H9 (cell line): ENCODE data around the gene CALN1. TPM values are rescaled to one million over a fixed set of nuclear protein-coding genes. Genes with fewer than 3 reads are reported as not detected.

ENCODE experiments used
- DNase-seq: peaks from one replicate; pipeline ENCODE4 v3.0.0-alpha.2; 2017
- H2AFZ ChIP-seq: one replicate; pipeline ENCODE4 v1.6.1; 2013; ENCODE audit warnings: mild to moderate bottlenecking, low read length, control low read depth, moderate library complexity
- H2AK5ac ChIP-seq: 2 replicates; pipeline ENCODE4 v1.6.1; 2013; ENCODE audit warnings: low read length, control low read depth, mixed read lengths; ENCODE audit not compliant: insufficient read length
- H2BK120ac ChIP-seq: one replicate; pipeline ENCODE4 v1.6.1; 2013; ENCODE audit warnings: low read depth, mild to moderate bottlenecking, low read length, control low read depth, inconsistent platforms; ENCODE audit not compliant: poor library complexity, severe bottlenecking
- H2BK12ac ChIP-seq: 2 replicates; pipeline ENCODE4 v1.6.1; 2013; ENCODE audit warnings: low read length, control low read depth, mixed read lengths, low read depth; ENCODE audit not compliant: insufficient read length
- H2BK15ac ChIP-seq: 2 replicates; pipeline ENCODE4 v1.6.1; 2013; ENCODE audit warnings: low read depth, low read length, control low read depth
- H2BK20ac ChIP-seq: one replicate; pipeline ENCODE4 v1.6.1; 2013; ENCODE audit warnings: low read depth, mild to moderate bottlenecking, low read length, control low read depth, inconsistent platforms; ENCODE audit not compliant: poor library complexity, severe bottlenecking
- H2BK5ac ChIP-seq: 2 replicates; pipeline ENCODE4 v1.6.1; 2013; ENCODE audit warnings: low read length, control low read depth, mixed read lengths; ENCODE audit not compliant: insufficient read length
- H3K14ac ChIP-seq: 2 replicates; pipeline ENCODE4 v1.6.1; 2013; ENCODE audit warnings: low read length, control low read depth; ENCODE audit not compliant: insufficient read depth
- H3K18ac ChIP-seq: 2 replicates; pipeline ENCODE4 v1.6.1; 2013; ENCODE audit warnings: low read depth, mild to moderate bottlenecking, mixed read lengths, low read length, control low read depth; ENCODE audit not compliant: insufficient read length
- H3K23ac ChIP-seq: 2 replicates; pipeline ENCODE4 v1.6.1; 2013; ENCODE audit warnings: low read length, control low read depth, mixed read lengths, low read depth; ENCODE audit not compliant: insufficient read length
- H3K23me2 ChIP-seq: 2 replicates; pipeline ENCODE4 v1.6.1; 2013; ENCODE audit warnings: low read depth, mild to moderate bottlenecking, mixed read lengths, low read length, control low read depth; ENCODE audit not compliant: insufficient read length, poor library complexity, severe bottlenecking
- H3K27ac ChIP-seq: 2 replicates; pipeline ENCODE4 v1.5.1; 2013; ENCODE audit warnings: low read length, control low read depth, mixed read lengths, low read depth; ENCODE audit not compliant: insufficient read length
- H3K27me3 ChIP-seq: 2 replicates; pipeline ENCODE4 v1.6.1; 2013; ENCODE audit warnings: low read length, control low read depth, inconsistent platforms; ENCODE audit not compliant: insufficient read depth
- H3K4ac ChIP-seq: 2 replicates; pipeline ENCODE4 v1.6.1; 2013; ENCODE audit warnings: low read depth, mild to moderate bottlenecking, control low read depth, inconsistent platforms, low read length, moderate library complexity
- H3K4me1 ChIP-seq: 2 replicates; pipeline ENCODE4 v1.6.1; 2013; ENCODE audit warnings: low read length, control low read depth, inconsistent platforms; ENCODE audit not compliant: insufficient read depth
- H3K4me2 ChIP-seq: 2 replicates; pipeline ENCODE4 v1.6.1; 2013; ENCODE audit warnings: low read length, control low read depth, mixed read lengths; ENCODE audit not compliant: insufficient read length, insufficient read depth
- H3K56ac ChIP-seq: 2 replicates; pipeline ENCODE4 v1.6.1; 2013; ENCODE audit warnings: low read depth, mild to moderate bottlenecking, mixed read lengths, low read length, control low read depth; ENCODE audit not compliant: insufficient read length
- H3K79me1 ChIP-seq: 2 replicates; pipeline ENCODE4 v1.6.1; 2013; ENCODE audit warnings: low read depth, mild to moderate bottlenecking, moderate library complexity, low read length, control low read depth, inconsistent platforms; ENCODE audit not compliant: insufficient read depth, poor library complexity, severe bottlenecking
- H3K79me2 ChIP-seq: 2 replicates; pipeline ENCODE4 v1.6.1; 2013; ENCODE audit warnings: low read length, control low read depth, inconsistent platforms; ENCODE audit not compliant: insufficient read depth
- H3K9ac ChIP-seq: 2 replicates; pipeline ENCODE4 v1.6.1; 2013; ENCODE audit warnings: low read length, control low read depth, mixed read lengths; ENCODE audit not compliant: insufficient read length; ENCODE audit errors: extremely low read depth
- H3K9me3 ChIP-seq: one replicate; pipeline ENCODE4 v1.6.1; 2013; ENCODE audit warnings: low read depth, low read length, inconsistent platforms; ENCODE audit not compliant: control insufficient read depth
- H3T11ph ChIP-seq: one replicate; pipeline ENCODE4 v1.6.1; 2013; ENCODE audit warnings: mild to moderate bottlenecking, low read length, control low read depth, inconsistent platforms
- H4K20me1 ChIP-seq: one replicate; pipeline ENCODE4 v1.6.1; 2013; ENCODE audit not compliant: control insufficient read depth, insufficient read length, insufficient read depth
- H4K5ac ChIP-seq: 2 replicates; pipeline ENCODE4 v1.6.1; 2013; ENCODE audit warnings: low read depth, mild to moderate bottlenecking, mixed read lengths, low read length, control low read depth; ENCODE audit not compliant: insufficient read length
- H4K8ac ChIP-seq: replicated peaks from 2 replicates; pipeline ENCODE4 v1.6.1; 2013; ENCODE audit warnings: low read length, control low read depth, mixed read lengths, low read depth; ENCODE audit not compliant: insufficient read length
- H4K91ac ChIP-seq: 2 replicates; pipeline ENCODE4 v1.6.1; 2013; ENCODE audit warnings: low read depth, mild to moderate bottlenecking, moderate library complexity, mixed read lengths, low read length, control low read depth; ENCODE audit not compliant: insufficient read length
- H3K27ac Mint-ChIP-seq, 3 experiments: 2 replicates in 2 of 3; 3 replicates in 1 of 3; pipeline ENCODE4 v1.8.0; 2020 to 2021; ENCODE audit warnings: mixed read lengths in 3 of 3, mild to moderate bottlenecking in 1 of 3, moderate library complexity in 1 of 3
- H3K27me3 Mint-ChIP-seq: 2 replicates; pipeline ENCODE4 v1.8.0; 2021; ENCODE audit warnings: low read depth, mild to moderate bottlenecking, moderate library complexity, mixed read lengths
- H3K36me3 Mint-ChIP-seq, 3 experiments: 2 replicates in 2 of 3; 3 replicates in 1 of 3; pipeline ENCODE4 v1.8.0; 2020 to 2021; ENCODE audit warnings: low read depth in 3 of 3, mixed read lengths in 3 of 3; ENCODE audit not compliant: insufficient read depth in 1 of 3
- H3K4me1 Mint-ChIP-seq, 2 experiments: 2 replicates each; pipeline ENCODE4 v1.8.0; 2020; ENCODE audit warnings: mixed read lengths in 2 of 2
- H3K4me3 Mint-ChIP-seq, 2 experiments: 2 replicates in 1 of 2; 3 replicates in 1 of 2; pipeline ENCODE4 v1.8.0; 2020 to 2021; ENCODE audit warnings: mild to moderate bottlenecking in 2 of 2, mixed read lengths in 2 of 2, moderate library complexity in 1 of 2
- H3K9me3 Mint-ChIP-seq, 2 experiments: 2 replicates in 1 of 2; 3 replicates in 1 of 2; pipeline ENCODE4 v1.8.0; 2020; ENCODE audit warnings: mild to moderate bottlenecking in 2 of 2, mixed read lengths in 2 of 2, moderate library complexity in 1 of 2
- WGBS: extraction: QIAGEN DNeasy Blood & Tissue Kit; methylation state at CpG from one replicate; pipeline ENCODE4 v1.1.7; 2013; ENCODE audit warnings: missing lambda C conversion rate, low lambda C conversion rate, mixed read lengths; ENCODE audit not compliant: insufficient read length; ENCODE audit errors: extremely low coverage; 5-methylcytosine and 5-hydroxymethylcytosine counted together
- total RNA-seq: library from RNA; stranded (reverse); gene quantifications from 2 replicates; pipeline ENCODE4 v1.2.1, GENCODE V29; 2021
- TF ChIP-seq, protein P1 (sequence below): fragments of 200-600 bp; sonication (generic); conservative IDR thresholded peaks from 3 replicates; pipeline ENCODE4 v1.8.0; 2021; ENCODE audit warnings: antibody characterized with exemption, mild to moderate bottlenecking

The CALN1 gene
- total RNA-seq, 1 experiment from 2014 or later = 2.8 TPM

DNA sequence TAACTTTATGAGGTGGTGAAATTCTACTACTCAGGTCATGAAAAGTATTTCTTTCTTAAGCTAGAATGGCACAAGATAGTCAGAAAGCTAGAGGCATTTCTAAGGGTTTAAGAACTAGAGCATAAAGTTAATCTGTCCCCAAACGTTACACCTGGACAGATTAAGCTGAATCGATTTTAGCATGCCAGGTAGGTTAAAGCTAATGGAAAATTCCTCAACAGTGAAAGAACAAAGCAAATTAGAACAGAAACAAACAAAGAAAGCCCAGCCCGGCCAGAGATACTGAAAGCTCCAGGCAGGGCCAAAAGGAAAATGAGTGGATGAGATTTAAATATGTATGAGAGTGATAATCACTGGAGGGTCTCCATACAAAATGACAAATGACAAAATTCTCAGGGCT lies 293.8 kb downstream of the CALN1 start:
- Histone ChIP-seq H3K27ac (no peak overlapping the region), H4K8ac (no peak overlapping the region), H3K79me1 (no peaks in the 10 kb centered on the region), H2BK120ac (no peak overlapping the region), H3K14ac (no peak overlapping the region), H3T11ph (no peak overlapping the region), H2AK5ac (no peak overlapping the region), H2BK12ac (no peak overlapping the region), H4K5ac (no peak overlapping the region), H3K79me2 (no peaks in the 10 kb centered on the region), H3K27me3 (no peaks in the 10 kb centered on the region), H3K18ac (no peak overlapping the region), H3K4ac (no peak overlapping the region), H4K91ac (no peak overlapping the region), H2AFZ (no peak overlapping the region), H2BK15ac (no peak overlapping the region), H3K56ac (no peak overlapping the region), H3K9ac (no peak overlapping the region), H3K4me2 (no peak overlapping the region), H4K20me1 (no peaks in the 10 kb centered on the region), H3K4me1 (no peaks in the 10 kb centered on the region; the same call in 1 of the 2 replicates), H2BK5ac (no peak overlapping the region), H2BK20ac (no peak overlapping the region), H3K23me2 (no peaks in the 10 kb centered on the region), H3K23ac (no peak overlapping the region), H3K9me3 (no peaks in the 10 kb centered on the region)
- peaks cover 12 to 14% of the 10 kb centered on the region in 2 experiments for H3K9me3 Mint-ChIP-seq
- H3K36me3 Mint-ChIP-seq = peaks cover 4 to 32% (median 17%) of the 10 kb centered on the region in 3 experiments; a peak in 6 of 7 replicates
- H3K27ac Mint-ChIP-seq = no peak overlapping the region
- no peak for DNase-seq
- H3K27me3 Mint-ChIP-seq = no peaks in the 10 kb centered on the region; the same call in 1 of the 2 replicates
- H3K4me3 Mint-ChIP-seq = no peak overlapping the region
- TF ChIP-seq, protein P1, sequence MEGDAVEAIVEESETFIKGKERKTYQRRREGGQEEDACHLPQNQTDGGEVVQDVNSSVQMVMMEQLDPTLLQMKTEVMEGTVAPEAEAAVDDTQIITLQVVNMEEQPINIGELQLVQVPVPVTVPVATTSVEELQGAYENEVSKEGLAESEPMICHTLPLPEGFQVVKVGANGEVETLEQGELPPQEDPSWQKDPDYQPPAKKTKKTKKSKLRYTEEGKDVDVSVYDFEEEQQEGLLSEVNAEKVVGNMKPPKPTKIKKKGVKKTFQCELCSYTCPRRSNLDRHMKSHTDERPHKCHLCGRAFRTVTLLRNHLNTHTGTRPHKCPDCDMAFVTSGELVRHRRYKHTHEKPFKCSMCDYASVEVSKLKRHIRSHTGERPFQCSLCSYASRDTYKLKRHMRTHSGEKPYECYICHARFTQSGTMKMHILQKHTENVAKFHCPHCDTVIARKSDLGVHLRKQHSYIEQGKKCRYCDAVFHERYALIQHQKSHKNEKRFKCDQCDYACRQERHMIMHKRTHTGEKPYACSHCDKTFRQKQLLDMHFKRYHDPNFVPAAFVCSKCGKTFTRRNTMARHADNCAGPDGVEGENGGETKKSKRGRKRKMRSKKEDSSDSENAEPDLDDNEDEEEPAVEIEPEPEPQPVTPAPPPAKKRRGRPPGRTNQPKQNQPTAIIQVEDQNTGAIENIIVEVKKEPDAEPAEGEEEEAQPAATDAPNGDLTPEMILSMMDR = no peak
- H3K4me1 Mint-ChIP-seq = peaks cover 5 to 12% of the 10 kb centered on the region in 2 experiments
- no CpG with 5 or more reads among the region's 3 CpGs for WGBS
